Suprapubic skin (tissue), 4 donors: ENCODE data around the gene KIF3B.

Experiments used
- EP300 ChIP-seq: sonication (generic); formaldehyde crosslinking; IDR thresholded peaks from one replicate; pipeline ENCODE4 v1.6.1; 2017; ENCODE audit warnings: antibody characterized with exemption
- POLR2A ChIP-seq, 2 donors: fragments of 450-650 bp; IDR thresholded peaks; one replicate each; pipeline ENCODE4 v1.6.1; 2017; ENCODE audit warnings: antibody characterized with exemption in 2 of 2, mild to moderate bottlenecking in 2 of 2, moderate library complexity in 2 of 2
- POLR2AphosphoS5 ChIP-seq, 3 donors: sonication (generic); formaldehyde crosslinking; IDR thresholded peaks; one replicate each; pipeline ENCODE4 v1.6.1; 2017; ENCODE audit warnings: antibody characterized with exemption in 3 of 3
- TF ChIP-seq, protein P1 (sequence below), 2 donors: fragments of 200-600 bp in 1 of 2; fragments of 450-650 bp in 1 of 2; sonication (generic) in 1 of 2; IDR thresholded peaks; one replicate each; pipeline ENCODE4 v1.5.1; 2016 to 2019; ENCODE audit warnings: antibody characterized with exemption in 2 of 2, mild to moderate bottlenecking in 1 of 2, moderate library complexity in 1 of 2

- TF ChIP-seq, protein P1, sequence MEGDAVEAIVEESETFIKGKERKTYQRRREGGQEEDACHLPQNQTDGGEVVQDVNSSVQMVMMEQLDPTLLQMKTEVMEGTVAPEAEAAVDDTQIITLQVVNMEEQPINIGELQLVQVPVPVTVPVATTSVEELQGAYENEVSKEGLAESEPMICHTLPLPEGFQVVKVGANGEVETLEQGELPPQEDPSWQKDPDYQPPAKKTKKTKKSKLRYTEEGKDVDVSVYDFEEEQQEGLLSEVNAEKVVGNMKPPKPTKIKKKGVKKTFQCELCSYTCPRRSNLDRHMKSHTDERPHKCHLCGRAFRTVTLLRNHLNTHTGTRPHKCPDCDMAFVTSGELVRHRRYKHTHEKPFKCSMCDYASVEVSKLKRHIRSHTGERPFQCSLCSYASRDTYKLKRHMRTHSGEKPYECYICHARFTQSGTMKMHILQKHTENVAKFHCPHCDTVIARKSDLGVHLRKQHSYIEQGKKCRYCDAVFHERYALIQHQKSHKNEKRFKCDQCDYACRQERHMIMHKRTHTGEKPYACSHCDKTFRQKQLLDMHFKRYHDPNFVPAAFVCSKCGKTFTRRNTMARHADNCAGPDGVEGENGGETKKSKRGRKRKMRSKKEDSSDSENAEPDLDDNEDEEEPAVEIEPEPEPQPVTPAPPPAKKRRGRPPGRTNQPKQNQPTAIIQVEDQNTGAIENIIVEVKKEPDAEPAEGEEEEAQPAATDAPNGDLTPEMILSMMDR (IDR thresholded peaks at IDR 0.05) = no peak
- no peak for TF ChIP-seq POLR2A (IDR thresholded peaks at IDR 0.05)
- no peak for TF ChIP-seq POLR2AphosphoS5 (IDR thresholded peaks at IDR 0.05)
- no peak for TF ChIP-seq EP300
These were observed 60.6 kb downstream of the KIF3B start for GRCh38 chr20:32337937-32338661.
